Measurements from ENCODE around the gene GSG1L. TPM values are rescaled to one million over a fixed set of nuclear protein-coding genes. Genes with fewer than 3 reads are reported as not detected.

GSG1L gene
- 1.4 and 26.2 TPM in 2 replicates for total RNA-seq (ENCODE audit: low replicate concordance)
- long read RNA-seq, partial matches to known transcripts = 0 of 3 reads
- long read RNA-seq, other reads (novel, unspliced or antisense) = 3 of 3 reads

- no peak within 1 kb of the TSS for H3K27ac Mint-ChIP-seq
- H3K36me3 Mint-ChIP-seq = no peaks in the 10 kb centered on the region
These were observed at the start of gene GSG1L for GRCh38 chr16:28063591-28064061. Gene GSG1L, minus strand, starts transcription at chr16:28063714. Its CDS starts 290 bp downstream, at chr16:28063424.

GRCh38 chr16:28112908-28113307 is 49.4 kb upstream of the GSG1L start:
- DNase-seq (ENCODE audit: extremely low spot score, unreplicated experiment) = no peak
- Mint-ChIP-seq H3K4me3 (no peak overlapping the region), H3K36me3 (peaks cover 40% of the 10 kb centered on the region), H3K4me1 (ENCODE audit: unreplicated experiment) (peaks cover under 1% of the 10 kb centered on the region), H3K27ac (no peak overlapping the region), H3K27me3 (no peaks in the 10 kb centered on the region), H3K9me3 (no peaks in the 10 kb centered on the region)
- TF ChIP-seq CTCF (conservative IDR thresholded peaks at IDR 0.05) = no peak

More at GRCh38 chr16:28063591-28064061, at the start of gene GSG1L:
- DNase-seq (ENCODE audit: extremely low spot score, unreplicated experiment) = no peak
- peak; percentile 53 for TF ChIP-seq CTCF (conservative IDR thresholded peaks at IDR 0.05)
- Mint-ChIP-seq H3K9me3 (no peaks in the 10 kb centered on the region), H3K27me3 (peaks cover 82% of the 10 kb centered on the region), H3K4me1 (ENCODE audit: unreplicated experiment) (peaks cover 7% of the 10 kb centered on the region), H3K4me3 (peak within 1 kb of the TSS; percentile 74)

DNA sequence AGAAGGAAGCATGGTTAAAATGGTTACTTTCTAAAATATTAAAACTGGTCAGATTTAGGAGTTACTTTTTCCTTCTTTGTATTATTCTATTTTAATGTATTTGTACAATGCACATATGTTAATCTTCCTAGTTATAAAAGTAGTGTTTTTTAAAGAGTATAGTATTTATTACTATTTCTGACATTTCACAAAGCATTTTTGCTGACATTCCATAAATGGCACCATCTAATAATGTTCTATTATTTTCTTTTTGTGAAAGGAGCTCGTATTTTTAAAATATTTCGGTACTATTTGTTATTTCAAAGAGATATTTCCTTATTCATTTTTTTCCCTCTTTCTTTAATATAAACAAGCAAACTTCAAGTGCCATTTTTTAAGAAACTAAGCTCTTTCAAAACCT is 47.5 kb upstream of the GSG1L start:
- no peak for TF ChIP-seq CTCF (conservative IDR thresholded peaks at IDR 0.05)
- H3K27ac Mint-ChIP-seq = no peak overlapping the region
- peaks cover 7% of the 10 kb centered on the region for H3K4me1 Mint-ChIP-seq (ENCODE audit: unreplicated experiment)
- H3K9me3 Mint-ChIP-seq = no peaks in the 10 kb centered on the region
- no peak overlapping the region for H3K4me3 Mint-ChIP-seq
- no peaks in the 10 kb centered on the region for H3K27me3 Mint-ChIP-seq
- H3K36me3 Mint-ChIP-seq = peaks cover 39% of the 10 kb centered on the region
- no peak for DNase-seq (ENCODE audit: extremely low spot score, unreplicated experiment)

GRCh38 chr16:28110479-28110878 is 47.0 kb upstream of the GSG1L start:
- Mint-ChIP-seq H3K27me3 (no peaks in the 10 kb centered on the region), H3K9me3 (no peaks in the 10 kb centered on the region), H3K4me3 (no peak overlapping the region), H3K36me3 (peaks cover 36% of the 10 kb centered on the region), H3K27ac (no peak overlapping the region), H3K4me1 (ENCODE audit: unreplicated experiment) (peaks cover 7% of the 10 kb centered on the region)
- DNase-seq (ENCODE audit: extremely low spot score, unreplicated experiment) = no peak
- TF ChIP-seq CTCF (conservative IDR thresholded peaks at IDR 0.05) = no peak

DNA sequence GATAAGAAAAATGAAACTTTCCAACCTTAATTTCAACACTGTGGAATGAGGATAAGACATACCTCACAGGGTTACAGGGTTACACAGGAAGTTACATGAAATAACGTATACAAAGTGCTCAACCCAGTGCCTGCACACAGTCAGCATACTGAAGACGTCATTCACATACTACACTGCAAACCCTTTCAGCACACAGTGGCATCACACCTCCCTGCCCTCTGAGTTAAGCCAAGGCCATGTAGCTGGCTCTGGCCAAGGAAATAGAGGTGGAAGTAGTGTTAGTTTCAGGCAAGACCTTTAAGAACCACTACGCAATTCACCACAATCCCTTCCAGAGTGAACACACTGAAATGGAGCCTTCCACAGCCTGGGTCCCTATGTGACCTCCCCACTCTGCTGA is 46.6 kb upstream of the GSG1L start:
- Mint-ChIP-seq H3K27ac (no peak overlapping the region), H3K9me3 (no peaks in the 10 kb centered on the region), H3K27me3 (no peaks in the 10 kb centered on the region), H3K4me1 (ENCODE audit: unreplicated experiment) (peaks cover 7% of the 10 kb centered on the region), H3K4me3 (no peak overlapping the region), H3K36me3 (peaks cover 33% of the 10 kb centered on the region)
- TF ChIP-seq CTCF (conservative IDR thresholded peaks at IDR 0.05) = no peak
- DNase-seq (ENCODE audit: extremely low spot score, unreplicated experiment) = no peak
